Activated T-helper 1 cell treated with anti-CD3 and anti-CD28 coated beads, Interleukin-2, amount 50 U/mL, for 16 hours (primary cell): ENCODE results near the gene WTIP.
"Not testable (repeated sequence)": the region's sequence is repeated elsewhere in the genome, so short reads cannot be mapped to it uniquely, and the experiment has no call there.

Experiments used
- DNase-seq, 2 donors: peaks; one replicate each; pipeline ENCODE4 v3.0.0-alpha.2; 2020; ENCODE audit warnings: low read depth in 1 of 2, low spot score in 1 of 2

The WTIP gene

GRCh38 chr19:34478496-34478895 lies 3.1 kb upstream of the WTIP start:
- not testable (repeated sequence) for DNase-seq

DNA sequence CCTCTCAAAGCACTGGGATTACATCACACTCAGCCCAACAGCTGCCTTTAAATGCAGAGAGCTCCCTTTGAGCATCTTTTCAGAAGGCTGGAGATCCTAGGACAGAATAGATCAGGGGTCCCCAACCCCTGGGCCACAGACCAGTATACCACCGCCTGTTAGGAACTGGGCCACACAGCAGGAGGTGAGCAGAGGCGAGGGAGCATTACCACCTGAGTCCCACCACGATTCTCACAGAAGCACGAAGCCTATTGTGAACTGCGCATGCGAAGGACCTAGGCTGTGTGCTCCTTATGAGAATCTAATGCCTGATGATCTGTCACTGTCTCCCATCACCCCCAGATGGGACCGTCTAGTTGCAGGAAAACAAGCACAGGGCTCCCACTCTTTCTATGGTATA lies 2.2 kb upstream of the WTIP start:
- no peak for DNase-seq

- DNase-seq = no peak
These were observed 1.1 kb upstream of the WTIP start for GRCh38 chr19:34480491-34480890.

DNA sequence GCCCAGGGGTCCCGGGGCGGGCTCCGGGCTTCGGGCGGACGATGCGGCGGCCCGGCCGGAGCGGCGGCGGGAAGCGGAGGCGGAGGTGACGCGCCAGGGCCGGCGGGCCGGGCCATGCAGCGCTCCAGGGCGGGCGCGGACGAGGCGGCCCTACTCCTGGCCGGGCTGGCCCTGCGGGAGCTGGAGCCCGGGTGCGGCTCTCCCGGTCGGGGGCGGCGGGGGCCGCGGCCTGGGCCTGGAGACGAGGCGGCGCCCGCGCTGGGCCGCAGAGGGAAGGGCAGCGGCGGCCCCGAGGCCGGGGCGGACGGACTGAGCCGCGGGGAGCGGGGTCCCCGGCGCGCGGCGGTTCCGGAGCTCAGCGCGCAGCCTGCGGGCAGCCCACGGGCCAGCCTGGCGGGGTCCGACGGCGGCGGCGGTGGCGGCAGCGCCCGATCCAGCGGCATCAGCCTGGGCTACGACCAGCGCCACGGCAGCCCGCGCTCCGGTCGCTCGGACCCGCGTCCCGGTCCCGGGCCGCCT lies 362 bp downstream of the WTIP start:
- DNase-seq = no peak

DNA sequence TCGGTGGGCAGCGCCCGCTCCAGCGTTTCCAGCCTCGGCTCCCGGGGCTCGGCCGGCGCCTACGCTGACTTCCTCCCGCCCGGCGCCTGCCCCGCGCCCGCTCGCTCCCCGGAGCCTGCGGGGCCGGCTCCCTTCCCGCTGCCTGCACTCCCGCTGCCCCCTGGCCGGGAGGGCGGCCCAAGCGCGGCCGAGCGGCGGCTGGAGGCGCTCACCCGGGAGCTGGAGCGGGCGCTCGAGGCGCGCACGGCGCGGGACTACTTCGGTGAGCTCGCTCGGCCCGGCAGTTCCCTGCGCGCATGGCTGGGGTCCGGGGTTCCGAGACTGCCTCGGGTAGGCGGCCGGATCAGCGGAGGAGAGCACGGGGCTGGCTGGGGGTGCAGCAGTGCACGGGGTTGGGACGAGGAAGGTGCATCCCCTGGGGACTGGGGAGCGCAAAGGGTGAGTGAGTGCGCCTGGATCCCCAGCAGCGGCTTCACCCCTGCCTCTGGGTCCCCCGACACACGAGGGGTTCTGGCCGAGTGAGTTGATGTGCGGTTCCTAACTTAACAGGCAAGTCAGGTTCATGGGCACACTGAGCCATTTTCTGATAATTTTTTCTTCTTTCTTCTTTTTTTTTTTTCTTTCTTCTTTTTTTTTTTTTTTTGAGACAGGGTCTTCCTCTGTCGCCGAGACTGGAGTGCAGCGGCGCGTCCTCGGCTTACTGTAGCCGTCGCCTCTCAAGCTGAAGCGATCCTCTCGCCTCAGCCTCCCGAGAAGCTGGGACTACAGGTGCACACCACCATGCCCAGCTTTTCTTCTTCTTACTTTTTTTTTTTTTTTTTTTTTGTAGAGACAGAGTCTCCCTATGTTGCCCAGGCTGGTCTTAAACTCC lies 1.1 kb downstream of the WTIP start:
- DNase-seq = no peak

DNA sequence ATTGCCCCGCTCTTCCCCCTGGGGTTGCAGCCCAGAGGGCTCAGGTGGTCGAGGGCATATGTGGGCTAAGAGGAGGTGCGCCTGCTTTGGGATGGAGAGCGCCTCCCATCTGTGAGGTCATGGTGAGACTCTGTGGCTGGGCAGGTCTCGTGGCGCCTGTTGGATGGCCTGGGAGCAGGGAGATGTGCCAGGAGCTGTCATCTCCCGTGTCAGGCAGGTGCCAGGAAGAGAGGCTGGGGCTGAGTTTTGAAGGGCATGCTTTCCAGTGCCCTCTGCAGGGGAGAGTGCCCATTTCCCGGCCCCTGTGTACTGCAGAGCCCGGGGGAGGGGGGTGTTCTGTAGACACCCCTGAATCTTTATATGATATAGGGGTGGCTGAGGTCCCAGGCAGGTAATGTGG lies 2.8 kb downstream of the WTIP start:
- DNase-seq = no peak

- DNase-seq = no peak
These were observed 4.3 kb downstream of the WTIP start for GRCh38 chr19:34485831-34486230.

GRCh38 chr19:34487651-34488051 lies 6.1 kb downstream of the WTIP start:
- DNase-seq = no peak

- DNase-seq = no peak
These were observed 7.6 kb downstream of the WTIP start for GRCh38 chr19:34489175-34489574.

- DNase-seq = no peak
These were observed 8.7 kb downstream of the WTIP start for GRCh38 chr19:34490141-34490766.

- no peak for DNase-seq
These were observed 11.6 kb downstream of the WTIP start for GRCh38 chr19:34493038-34493648.

- DNase-seq = no peak
These were observed 12.1 kb downstream of the WTIP start for GRCh38 chr19:34493649-34494044.

DNA sequence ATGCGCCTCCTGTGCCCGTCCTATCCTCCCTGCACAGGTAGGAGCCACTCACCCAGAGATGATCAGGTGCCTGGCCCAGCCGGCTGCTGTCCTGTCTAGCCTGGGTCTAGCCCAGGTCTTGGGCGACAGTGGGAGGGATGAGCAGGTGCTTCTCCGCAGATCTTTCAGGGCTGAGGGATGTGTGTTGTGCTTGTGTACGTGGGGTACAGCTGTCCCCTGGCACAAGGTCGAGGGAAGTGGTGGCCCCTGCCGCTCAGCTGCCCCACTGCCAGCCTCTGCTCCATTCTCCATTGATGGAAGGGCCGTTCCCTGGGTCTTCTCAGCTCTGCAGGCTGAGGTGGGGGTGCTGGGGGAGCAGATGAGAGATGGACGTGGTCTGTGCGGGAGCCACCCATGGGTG lies 13.0 kb downstream of the WTIP start:
- no peak for DNase-seq

- no peak for DNase-seq
These were observed 13.9 kb downstream of the WTIP start for GRCh38 chr19:34495416-34495815.

DNA sequence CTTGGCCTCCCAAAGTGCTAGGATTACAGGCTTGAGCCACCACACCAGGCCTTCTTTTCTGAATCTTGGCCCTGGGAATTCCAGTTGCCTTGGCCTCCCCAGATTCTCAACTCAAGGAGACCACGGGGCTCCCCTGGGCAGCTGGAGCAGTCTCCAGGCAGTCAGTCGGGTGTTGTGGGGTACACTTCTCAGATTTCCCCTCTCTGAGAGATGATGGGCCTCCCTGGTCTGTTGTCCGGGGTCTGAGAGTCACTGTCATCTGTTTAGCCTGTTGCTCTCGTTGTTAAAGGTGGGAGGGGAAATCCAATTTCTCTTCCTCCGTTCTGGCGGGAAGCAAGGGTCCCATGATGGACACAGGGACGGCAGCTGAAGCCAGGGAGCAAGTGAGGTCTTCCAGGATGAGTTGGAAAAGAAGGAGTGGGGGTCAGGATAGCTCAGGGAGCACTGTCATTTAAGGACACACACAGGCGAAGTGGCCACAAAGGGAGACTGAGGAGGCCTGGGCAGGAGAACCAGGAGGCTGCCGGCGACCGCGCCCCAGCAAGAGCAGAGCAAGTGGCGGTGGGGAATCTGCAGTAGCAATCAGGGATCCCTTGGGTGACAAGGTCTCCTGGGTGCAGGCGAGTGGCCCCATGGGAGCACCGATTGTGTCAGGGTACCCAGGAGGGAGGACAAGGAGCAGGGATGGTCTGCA lies 15.7 kb downstream of the WTIP start:
- DNase-seq = no peak

DNA sequence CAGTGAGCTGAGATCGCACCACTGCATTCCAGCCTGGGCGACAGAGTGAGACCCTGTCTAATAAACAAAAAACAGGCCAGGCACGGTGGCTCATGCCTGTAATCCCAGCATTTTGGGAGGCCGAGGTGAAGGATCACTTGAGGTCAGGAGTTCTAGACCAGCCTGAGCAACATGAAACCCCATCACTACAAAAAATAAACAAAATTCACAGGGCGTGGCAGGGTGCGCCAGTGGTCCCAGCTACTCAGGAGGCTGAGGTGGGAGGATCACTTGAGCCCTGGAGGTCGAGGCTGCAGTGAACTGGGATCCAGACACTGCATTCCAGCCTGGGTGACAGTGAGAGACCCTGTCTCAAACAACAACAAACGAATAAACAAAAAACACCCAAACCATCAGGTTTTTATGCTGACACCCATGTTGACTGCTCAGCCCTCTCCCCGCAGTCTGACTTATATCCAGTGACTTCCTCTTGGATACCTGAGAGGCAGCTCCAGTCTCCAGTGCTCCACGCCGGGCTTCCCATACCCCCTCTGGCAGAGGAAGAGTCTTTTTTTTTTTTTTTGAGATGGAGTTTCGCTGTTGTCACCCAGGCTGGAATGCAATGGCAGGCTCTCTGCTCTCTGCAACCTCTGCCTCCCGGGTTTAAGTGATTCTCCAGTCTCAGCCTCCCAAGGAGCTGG lies 17.7 kb downstream of the WTIP start:
- no peak for DNase-seq

- DNase-seq = no peak
These were observed 19.1 kb downstream of the WTIP start for GRCh38 chr19:34500656-34501120.

DNA sequence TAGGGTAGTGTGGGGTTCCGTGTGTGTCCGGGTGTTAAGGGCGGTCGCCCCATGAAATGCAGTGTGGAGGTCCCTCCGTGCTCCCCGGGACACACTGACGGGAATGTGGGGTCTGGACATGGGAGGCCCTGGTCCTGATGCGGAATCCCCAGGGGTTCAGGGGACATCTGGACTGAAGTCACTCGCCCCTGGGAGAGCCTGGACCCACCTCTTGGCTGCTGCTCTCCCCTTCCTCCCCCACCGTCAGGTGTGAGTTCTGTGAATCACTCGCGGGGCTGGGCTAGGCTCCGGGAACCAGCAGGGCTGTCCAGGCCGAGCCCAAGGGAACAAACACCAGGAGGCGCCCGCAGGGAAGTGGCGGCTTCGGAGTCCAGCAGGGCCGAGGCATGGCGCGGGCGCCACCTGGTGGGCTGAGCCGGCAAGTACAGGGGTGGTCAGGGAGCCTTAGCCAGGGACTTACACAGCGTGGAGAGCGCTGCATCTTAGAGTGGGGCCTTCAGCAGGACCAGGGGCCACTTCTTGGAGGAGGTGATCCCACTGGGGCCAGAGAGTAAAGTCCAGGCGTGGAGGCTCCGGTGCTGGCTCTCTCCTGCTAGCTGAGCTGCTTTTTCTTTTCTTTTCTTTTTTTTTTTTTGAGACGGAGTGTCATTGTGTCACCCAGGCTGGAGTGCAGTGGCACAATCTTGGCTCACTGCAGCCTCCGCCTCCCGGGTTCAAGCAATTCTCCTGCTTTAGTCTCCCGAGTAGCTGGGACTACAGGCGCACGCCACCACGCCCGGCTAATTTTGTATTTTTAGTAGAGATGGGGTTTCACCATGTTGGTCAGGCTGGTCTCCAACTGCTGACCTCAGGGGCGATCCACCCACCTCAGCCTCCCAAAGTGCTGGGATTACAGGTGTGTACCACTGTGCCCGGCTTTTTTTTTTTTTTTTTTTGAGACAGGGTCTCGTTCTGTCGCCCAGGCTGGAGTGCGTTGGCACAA lies 20.1 kb downstream of the WTIP start:
- peak; percentile 74 to 79 for DNase-seq

DNA sequence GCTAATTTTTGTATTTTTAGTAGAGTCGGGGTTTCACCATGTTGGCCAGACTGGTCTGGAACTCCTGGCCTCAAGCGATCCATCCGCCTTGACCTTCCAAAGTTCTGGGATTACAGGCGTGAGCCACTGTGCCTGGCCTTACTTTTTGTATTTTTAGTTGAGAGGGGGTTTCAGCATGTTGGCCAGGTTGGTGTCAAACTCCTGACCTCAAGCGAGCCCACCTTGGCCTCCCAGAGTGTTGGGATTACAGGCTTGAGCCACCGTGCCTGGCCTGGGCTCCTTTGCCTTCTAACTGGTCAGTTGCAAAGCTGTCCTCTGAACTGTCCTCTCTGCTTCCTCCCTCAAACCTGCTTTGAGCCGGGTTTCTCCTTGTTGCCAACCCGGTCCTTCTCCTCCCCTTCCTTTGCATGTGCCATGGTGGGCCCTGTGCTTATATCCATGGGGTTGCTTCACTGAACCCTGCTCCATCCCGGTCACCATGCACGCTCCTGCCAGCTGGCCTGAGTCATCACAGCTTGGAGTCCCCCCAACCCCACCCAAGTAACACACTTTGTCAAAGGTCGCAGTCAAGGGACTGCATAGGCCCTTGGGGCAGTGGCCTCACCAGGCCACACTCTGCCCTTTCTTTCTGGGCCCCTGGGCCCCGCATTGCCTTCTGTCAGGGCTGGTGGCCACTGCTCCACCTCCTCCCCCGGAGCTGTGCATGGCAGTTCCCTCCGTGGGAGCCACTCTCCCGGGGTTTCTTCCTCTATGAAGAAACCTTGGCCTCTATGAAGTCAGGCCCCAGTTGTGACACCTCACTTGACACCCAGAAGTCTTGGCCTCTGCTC lies 21.2 kb downstream of the WTIP start:
- no peak for DNase-seq
